Thoracic aorta (tissue), 2 donors: ENCODE data around the gene NOL4L. TPM values are rescaled to one million over a fixed set of nuclear protein-coding genes. Genes with fewer than 3 reads are reported as not detected.

Experiments used
- ATAC-seq: fragments of 150-250 bp; one replicate; pipeline ENCODE4 v1.8.0; 2017; ENCODE audit warnings: low read depth; ENCODE audit not compliant: insufficient number of reproducible peaks, low FRiP score
- DNase-seq: peaks from one replicate; pipeline ENCODE4 v3.0.0-alpha.2; 2020; ENCODE audit warnings: low spot score
- H3K27ac ChIP-seq, 2 donors: fragments of 200-600 bp; sonication (generic); 1 replicate in 1 of 2; 2 replicates in 1 of 2; pipeline ENCODE4 v1.5.1; 2016; ENCODE audit warnings: mild to moderate bottlenecking in 2 of 2, moderate library complexity in 2 of 2
- H3K27me3 ChIP-seq: fragments of 200-600 bp; sonication (generic); replicated peaks from 2 replicates; pipeline ENCODE4 v1.6.0; 2016; ENCODE audit warnings: mild to moderate bottlenecking; ENCODE audit not compliant: insufficient read depth
- H3K36me3 ChIP-seq: fragments of 200-600 bp; sonication (generic); one replicate; pipeline ENCODE4 v1.5.1; 2016
- H3K4me1 ChIP-seq, 2 donors: fragments of 200-600 bp; sonication (generic); 1 replicate in 1 of 2; 2 replicates in 1 of 2; pipeline versions ENCODE4 v1.5.1 to v1.6.0; 2016; ENCODE audit warnings: low read depth in 2 of 2, mild to moderate bottlenecking in 1 of 2; ENCODE audit not compliant: control insufficient read depth in 1 of 2
- H3K4me3 ChIP-seq: fragments of 200-600 bp; sonication (generic); 2 replicates; pipeline ENCODE4 v1.5.1; 2016; ENCODE audit warnings: mild to moderate bottlenecking
- H3K9me3 ChIP-seq: fragments of 200-600 bp; sonication (generic); 2 replicates; pipeline ENCODE4 v1.5.1; 2016
- CTCF ChIP-seq: fragments of 200-600 bp; sonication (generic); IDR thresholded peaks from one replicate; pipeline ENCODE4 v1.5.1; 2019; ENCODE audit warnings: antibody characterized with exemption
- total RNA-seq, 2 donors: library from RNA; depleted of rRNA; stranded (reverse); fragments of >200 nt; gene quantifications; one replicate each; pipeline versions ENCODE4 v1.1.0 to v1.2.3, GENCODE V29; 2016

NOL4L gene
- total RNA-seq, 2 donors from 2014 or later, result 17.5 to 23.7 TPM

DNA sequence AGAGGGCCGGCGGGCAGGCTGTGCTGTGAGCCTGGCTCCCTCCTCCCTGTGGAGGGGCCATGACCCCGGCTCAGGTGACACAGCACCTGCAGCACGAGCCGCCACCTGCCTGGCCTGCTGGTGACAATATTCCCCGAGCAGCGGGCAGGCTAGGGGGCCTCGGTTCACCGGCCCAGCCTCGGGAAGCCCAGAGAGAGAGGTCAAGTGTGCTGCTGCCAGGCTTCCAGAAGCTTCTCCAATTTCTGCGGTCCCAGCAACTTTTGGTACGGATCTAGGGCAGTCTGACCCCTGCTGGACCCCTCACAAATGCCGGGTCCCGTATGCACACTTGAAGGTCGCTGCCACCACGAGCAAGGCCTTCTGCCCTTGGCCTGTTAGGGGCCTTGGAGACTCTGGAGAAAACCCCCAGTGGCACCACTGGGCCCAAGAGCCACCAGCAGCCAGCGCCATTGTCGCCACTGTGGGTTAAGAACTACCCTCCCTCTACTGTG, 38.6 kb upstream of the NOL4L start:
- no peaks in the 10 kb centered on the region for H3K36me3 ChIP-seq
- no peaks in the 10 kb centered on the region for H3K9me3 ChIP-seq
- no peak for DNase-seq
- no peaks in the 10 kb centered on the region for H3K27me3 ChIP-seq
- TF ChIP-seq CTCF, result no peak
- no peak overlapping the region for H3K4me3 ChIP-seq
- H3K27ac ChIP-seq, result no peak overlapping the region
- H3K4me1 ChIP-seq, result peaks cover 4 to 10% of the 10 kb centered on the region in 2 donors
- ATAC-seq, result no peak

DNA sequence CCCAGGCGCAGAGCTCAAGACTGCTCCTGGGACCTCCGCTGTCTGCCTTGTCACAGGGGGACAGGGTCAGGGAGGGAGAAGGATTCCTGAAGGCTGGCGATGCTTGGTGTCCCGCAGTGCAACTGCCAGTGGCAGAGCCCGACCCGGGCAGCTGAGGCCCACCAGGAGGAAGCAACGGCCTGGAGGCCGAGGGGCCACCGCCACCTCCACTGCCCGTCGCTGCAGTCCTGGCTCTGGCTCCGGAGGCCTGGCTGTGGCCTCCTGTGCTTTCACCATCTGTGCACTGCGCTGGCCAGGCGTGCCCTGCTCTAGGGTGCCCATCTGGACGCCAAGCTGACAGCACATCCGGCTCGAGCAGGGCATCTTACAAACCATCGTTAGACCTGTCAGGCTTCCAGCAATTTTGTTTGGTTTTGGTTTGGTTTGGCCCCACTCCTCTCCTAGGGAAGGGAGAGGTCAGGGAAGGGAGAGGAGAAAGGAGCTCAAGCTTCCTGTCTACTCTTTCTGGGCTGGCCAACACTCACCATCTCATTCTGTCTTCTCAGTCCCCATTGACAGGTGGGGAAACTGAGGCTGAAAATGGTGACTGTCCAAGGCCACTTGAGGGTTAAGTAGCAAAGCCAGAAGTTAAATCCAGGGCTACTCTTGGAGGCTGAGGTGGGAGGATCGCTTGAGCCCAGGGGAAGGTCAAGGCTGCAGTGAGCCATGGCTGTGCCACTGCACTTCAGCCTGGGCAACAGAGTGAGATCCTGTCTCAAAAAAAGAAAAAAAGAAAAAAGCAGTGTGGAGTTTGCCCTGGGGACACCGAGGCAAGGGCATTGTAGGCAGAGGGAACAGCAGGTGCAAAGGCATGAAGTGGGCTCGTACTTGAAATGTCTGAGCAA, 37.7 kb upstream of the NOL4L start:
- H3K4me3 ChIP-seq, result no peak overlapping the region
- H3K27me3 ChIP-seq, result no peaks in the 10 kb centered on the region
- H3K36me3 ChIP-seq, result no peaks in the 10 kb centered on the region
- ATAC-seq (no peak), DNase-seq (no peak)
- H3K9me3 ChIP-seq, result no peaks in the 10 kb centered on the region
- peaks cover 4 to 10% of the 10 kb centered on the region in 2 donors for H3K4me1 ChIP-seq
- H3K27ac ChIP-seq, result no peak overlapping the region
- TF ChIP-seq CTCF, result no peak

DNA sequence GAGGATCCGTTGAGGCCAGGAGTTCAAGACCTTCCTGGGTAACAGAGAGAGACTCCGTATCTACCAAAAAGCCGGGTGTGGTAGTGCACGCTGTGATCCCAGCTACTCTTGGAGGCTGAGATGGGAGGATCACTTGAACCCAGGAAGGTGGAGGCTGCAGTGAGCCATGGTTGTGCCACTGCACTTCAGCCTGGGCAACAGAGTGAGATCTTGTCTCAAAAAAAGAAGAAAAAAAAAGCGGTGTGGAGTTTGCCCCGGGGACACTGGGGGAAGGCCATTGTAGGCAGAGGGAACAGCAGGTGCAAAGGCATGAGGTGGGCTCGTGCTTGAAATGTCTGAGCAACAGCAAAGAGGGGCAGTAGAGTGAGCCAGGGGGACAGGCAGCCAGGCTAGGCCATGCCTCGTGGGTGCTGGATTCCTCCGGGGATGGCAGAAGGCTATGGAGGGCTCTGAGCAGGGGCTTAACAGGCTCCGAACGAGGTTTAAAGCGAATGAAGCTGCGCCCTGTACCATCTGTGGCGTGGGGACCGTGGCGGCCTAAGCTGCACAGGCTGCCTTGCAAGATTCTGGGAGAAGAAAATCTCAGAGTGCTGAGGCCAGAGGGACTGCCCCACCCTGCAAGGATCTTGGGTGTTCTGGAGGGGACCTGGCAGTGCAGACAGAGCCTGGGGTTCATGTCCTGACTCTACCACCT, 36.9 kb upstream of the NOL4L start:
- Histone ChIP-seq H3K9me3 (no peaks in the 10 kb centered on the region), H3K36me3 (no peaks in the 10 kb centered on the region), H3K4me3 (no peak overlapping the region), H3K4me1 (peaks cover 0 to 2% of the 10 kb centered on the region in 2 donors), H3K27ac (no peak overlapping the region), H3K27me3 (no peaks in the 10 kb centered on the region)
- ATAC-seq (no peak), DNase-seq (no peak)
- TF ChIP-seq CTCF, result no peak

DNA sequence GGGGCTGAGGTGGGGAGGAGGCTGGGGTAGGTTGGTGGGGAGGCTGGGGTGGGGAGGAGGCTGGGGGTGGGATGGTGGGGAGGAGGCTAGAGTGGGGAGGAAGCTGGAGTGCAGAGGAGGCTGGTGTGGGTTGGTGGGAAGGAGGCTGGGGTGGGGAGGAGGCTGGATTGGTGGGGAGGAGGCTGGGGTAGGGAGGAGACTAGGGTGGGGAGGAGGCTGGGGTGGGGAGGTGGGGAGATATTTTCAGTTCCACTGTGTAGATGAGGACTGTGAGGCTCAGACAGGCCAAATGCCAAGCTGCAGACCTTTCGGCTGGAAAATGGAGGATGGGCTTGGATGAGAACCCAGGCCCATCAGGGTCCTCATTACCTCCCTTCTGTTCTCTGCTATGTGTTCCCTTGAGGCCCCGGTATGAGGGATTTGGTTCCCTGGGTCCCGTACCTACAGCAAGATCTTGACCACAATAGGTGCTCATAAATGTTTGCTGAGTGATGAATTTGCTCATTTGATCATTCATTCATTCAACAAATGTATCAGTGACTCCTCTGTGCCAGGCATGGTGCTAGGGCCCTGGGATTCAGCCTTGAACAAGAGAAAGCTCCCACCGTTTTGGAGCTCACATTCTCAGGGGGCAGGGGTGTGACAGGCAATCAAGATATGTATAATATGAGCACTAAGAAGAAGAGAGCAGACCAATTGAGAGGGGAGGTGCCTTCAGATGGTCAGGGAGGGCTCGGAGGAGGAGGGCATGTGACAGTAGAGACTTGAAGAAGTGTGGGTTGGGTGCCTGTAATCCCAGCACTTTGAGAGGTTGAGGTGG, 36.1 kb upstream of the NOL4L start:
- Histone ChIP-seq H3K9me3 (no peaks in the 10 kb centered on the region), H3K27me3 (no peaks in the 10 kb centered on the region), H3K36me3 (no peaks in the 10 kb centered on the region), H3K4me3 (no peak overlapping the region), H3K27ac (no peak overlapping the region), H3K4me1 (no peaks in the 10 kb centered on the region)
- no peak for TF ChIP-seq CTCF
- DNase-seq (no peak), ATAC-seq (no peak)

- ATAC-seq (no peak), DNase-seq (no peak)
- Histone ChIP-seq H3K9me3 (no peaks in the 10 kb centered on the region), H3K27ac (no peak overlapping the region), H3K4me3 (no peak overlapping the region), H3K4me1 (no peaks in the 10 kb centered on the region), H3K27me3 (no peaks in the 10 kb centered on the region), H3K36me3 (no peaks in the 10 kb centered on the region)
- TF ChIP-seq CTCF, result no peak
Observed at GRCh38 chr20:32619586-32619985, 34.5 kb upstream of the NOL4L start.
